Urothelium cell line (cell line): ENCODE data around the gene AQP11.
"Not testable (repeated sequence)": the region's sequence is repeated elsewhere in the genome, so short reads cannot be mapped to it uniquely, and the experiment has no call there.

Experiments
- DNase-seq: peaks from one replicate; pipeline ENCODE4 v3.0.0; 2011; ENCODE audit warnings: low spot score, mixed read lengths
- FAIRE-seq: peaks from 2 replicates; lab custom pipeline; 2011; peaks lifted over from hg19 to GRCh38; lab: Jason Lieb, UNC

AQP11 gene, protein sequence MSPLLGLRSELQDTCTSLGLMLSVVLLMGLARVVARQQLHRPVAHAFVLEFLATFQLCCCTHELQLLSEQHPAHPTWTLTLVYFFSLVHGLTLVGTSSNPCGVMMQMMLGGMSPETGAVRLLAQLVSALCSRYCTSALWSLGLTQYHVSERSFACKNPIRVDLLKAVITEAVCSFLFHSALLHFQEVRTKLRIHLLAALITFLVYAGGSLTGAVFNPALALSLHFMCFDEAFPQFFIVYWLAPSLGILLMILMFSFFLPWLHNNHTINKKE

GRCh38 chr11:77589521-77590193, at the start of gene AQP11:
Gene AQP11, plus strand, starts transcription at chr11:77589953. Its CDS starts 40 bp downstream, at chr11:77589993.
- DNase-seq (peak; percentile 98), FAIRE-seq (peak; percentile 97)

DNA sequence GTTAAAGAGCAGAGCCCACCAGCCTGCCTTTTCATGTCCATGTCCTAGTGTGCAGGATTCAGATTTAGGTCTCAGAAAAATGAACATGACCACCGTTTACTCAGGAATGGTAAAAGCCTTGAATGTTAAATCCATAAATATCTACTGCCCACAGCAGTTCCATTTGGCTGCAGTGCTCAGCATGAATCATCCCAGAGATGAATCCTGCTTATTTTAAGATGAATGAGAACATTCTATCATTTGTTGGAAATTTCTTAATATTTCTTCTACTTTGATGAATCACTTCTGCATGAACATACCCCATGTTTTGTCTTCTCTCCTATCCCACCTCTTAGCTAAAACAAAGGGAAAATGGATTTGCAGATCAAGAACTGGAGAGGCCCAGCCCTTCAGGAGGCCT, 47.5 kb upstream of the AQP11 start:
- DNase-seq (no peak), FAIRE-seq (no peak)

DNA sequence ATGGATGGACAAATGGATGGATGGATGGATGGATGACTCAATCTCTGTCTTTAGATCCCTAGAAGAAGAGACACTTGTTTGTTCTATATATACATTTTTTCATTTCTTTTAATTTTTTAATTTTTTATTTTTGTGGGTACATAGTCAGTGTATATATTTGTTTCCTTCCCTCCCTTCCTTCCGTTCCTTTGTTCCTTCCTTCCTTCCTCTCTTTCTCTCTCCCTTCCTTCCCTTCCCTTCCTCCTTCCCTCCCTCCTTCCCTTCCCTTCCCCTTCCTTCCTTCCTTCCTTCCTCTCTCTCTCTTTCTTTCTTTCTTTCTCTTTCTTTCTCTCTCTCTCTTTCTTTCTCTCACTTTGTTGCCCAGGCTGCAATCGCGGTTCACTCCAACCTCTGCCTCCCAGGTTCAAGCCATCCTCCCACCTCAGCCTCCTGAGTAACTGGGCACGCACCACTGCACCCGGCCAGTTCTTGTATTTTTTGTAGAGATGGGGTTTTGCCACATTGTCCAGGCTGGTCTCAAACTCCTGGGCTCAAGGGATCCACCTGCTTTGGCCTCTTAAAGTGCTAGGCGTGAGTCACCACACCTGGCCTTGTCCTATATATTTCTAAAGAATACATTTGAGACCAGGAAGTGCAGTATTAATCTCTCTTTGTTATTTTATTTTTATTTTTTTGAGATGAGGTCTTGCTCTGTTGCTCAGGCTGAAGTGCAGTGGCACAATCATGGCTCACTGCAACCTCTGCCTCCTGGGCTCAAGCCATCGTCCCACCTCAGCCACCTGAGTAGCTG, 42.5 kb upstream of the AQP11 start:
- no peak for FAIRE-seq
- no peak for DNase-seq

GRCh38 chr11:77547863-77548551, 41.7 kb upstream of the AQP11 start:
- no peak for FAIRE-seq

GRCh38 chr11:77548552-77549445, 41.0 kb upstream of the AQP11 start:
- DNase-seq (no peak), FAIRE-seq (peak; percentile 48)

More at GRCh38 chr11:77547863-77548551, 41.7 kb upstream of the AQP11 start:
- peak; percentile 71 for DNase-seq

GRCh38 chr11:77551426-77551825, 38.3 kb upstream of the AQP11 start:
- not testable (repeated sequence) for DNase-seq, FAIRE-seq

DNA sequence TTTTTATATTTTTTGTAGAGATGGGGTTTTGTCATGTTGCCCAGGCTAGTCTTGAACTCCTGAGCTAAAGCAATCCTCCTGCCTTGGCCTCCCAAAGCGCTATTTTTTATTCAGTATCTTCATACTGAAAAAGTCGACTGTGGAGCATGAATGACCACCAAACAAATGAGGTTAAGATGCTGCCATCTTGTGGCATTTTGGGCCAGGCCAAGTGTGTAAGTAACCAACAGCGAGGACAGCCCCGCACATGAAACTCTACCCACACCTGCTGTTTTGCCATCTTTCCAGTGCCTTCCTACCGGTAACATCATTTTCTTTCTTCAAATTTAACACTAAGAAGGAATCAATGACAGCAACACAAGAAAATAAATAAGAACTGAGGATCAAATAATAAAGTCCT, 32.2 kb upstream of the AQP11 start:
- no peak for FAIRE-seq
- DNase-seq, result peak; percentile 54

DNA sequence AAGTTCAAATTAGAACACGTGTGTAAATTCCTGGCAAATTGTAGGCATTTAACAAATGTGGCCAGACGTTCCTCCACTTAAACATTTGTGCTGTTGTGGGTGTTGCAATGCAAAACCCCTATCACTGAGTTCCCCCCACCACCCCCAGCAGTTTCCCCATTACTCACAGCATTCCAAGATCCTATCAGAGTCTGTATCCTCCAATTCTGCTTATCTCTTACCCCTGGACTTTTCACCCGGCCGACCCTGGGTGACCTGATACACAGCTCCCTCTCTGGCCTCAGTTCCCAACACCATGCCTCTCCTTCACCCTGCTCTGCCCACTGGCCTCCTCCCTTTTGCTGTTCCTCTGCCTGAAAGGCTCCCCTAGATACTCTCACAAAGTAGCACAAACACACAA, 31.4 kb upstream of the AQP11 start:
- FAIRE-seq (no peak), DNase-seq (no peak)

DNA sequence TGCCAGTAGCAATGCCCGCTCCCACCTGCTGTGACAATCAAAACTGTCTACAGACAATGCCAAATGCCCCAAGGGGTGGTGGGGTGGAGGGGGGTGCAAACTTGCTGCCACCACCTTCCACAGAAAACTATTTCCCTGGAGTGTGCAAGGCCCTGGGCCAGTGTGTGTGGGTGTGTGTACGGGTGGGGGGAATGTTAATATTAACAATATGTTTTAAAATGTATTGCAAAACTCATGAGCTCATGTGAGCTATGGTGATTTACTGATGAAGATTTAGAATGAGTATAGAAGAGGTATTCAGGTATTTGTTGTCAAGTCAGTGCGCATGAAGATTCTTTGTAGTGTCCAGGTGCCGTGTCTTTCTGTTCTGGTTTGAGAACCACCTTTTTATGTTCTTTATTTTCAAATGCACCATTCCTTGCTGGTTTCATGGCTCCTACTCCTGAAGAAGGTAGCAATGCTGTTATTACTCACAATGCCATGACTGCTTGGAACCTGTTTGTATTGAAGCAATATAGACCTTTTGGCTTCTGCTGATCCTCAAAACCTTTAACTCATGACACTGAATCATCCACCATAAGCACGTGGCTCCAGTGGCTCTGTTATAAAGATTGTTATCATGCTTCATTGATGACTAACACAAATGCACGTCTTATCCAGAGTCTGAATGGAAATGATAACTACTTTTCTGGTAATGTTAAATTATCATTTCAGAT, 29.9 kb upstream of the AQP11 start:
- FAIRE-seq, result peak; percentile 55
- DNase-seq, result peak; percentile 58

GRCh38 chr11:77560605-77561004, 29.1 kb upstream of the AQP11 start:
- peak; percentile 50 for FAIRE-seq
- DNase-seq, result peak; percentile 44

DNA sequence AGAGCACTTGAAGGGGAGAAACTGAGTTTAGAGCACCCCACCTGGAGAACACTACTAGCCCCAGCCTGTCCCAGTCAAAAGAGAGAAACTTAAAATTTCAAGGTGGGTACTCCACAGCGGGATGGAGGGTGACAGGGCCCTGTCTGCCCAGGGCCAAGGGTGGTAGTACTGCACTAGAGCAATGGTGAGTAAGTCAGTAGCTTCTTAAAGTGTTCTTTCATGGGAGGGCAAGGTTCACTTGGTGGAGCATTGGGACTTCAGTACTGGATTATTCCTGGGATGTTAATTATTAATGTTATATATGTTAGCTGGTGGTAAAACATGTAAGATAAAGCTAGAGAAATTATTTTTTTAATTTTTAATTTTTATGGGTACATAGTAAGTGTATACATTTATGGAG, 28.5 kb upstream of the AQP11 start:
- DNase-seq (no peak), FAIRE-seq (no peak)

- DNase-seq, result no peak
Observed at GRCh38 chr11:77568306-77568705, 21.4 kb upstream of the AQP11 start.

GRCh38 chr11:77568916-77569675, 20.7 kb upstream of the AQP11 start:
- FAIRE-seq (peak; percentile 30), DNase-seq (no peak)

More at GRCh38 chr11:77568306-77568705, 21.4 kb upstream of the AQP11 start:
- FAIRE-seq, result no peak

DNA sequence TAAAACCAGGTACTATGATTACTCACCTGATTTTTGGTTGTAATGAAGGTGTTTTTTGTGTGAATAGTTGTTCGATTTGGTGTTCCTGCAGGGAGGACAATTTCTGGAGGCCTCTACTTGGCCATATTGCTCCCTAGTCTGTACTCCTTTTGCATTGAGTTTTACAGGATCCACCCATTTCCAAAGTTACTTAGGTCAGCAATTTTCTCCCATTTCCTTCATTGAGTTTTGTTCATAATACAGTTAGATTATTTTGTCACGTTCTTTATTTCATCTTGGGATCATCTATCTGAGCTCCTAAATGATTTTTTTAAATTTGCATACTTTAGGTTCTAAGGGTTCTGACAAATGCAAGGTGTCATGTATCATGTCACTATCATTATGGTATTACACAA, 20.1 kb upstream of the AQP11 start:
- FAIRE-seq (no peak), DNase-seq (no peak)

DNA sequence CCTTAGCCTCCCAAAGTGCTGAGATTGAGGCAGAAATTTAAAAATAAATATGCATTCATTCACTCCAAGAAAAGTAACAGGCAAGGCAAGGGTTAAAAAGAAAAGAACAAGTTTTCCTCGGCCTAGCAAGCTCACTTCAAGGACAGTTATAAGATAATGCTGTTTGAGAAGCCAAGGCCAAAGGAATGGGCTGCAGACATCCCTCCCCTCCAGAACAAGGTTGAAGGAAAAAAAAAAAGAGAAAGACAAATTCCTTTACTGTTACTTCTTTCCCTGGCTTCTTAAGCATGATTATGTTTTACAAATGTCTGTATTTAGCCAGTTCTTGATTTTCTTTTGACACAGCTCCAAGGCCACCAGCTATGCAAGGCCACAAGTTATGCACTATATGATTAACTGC, 18.9 kb upstream of the AQP11 start:
- not testable (repeated sequence) for DNase-seq, FAIRE-seq

DNA sequence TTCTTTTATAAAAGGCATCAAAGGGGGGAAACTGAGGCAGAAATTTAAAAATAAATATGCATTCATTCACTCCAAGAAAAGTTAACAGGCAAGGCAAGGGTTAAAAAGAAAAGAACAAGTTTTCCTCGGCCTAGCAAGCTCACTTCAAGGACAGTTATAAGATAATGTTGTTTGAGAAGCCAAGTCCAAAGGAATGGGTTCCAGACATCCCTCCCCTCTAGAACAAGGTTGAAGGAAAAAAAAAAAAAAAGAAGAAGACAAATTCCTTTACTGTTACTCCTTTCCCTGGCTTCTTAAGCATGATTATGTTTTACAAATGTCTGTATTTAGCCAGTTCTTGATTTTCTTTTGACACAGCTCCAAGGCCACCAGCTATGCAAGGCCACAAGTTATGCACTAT, 14.3 kb upstream of the AQP11 start:
- DNase-seq, FAIRE-seq: not testable (repeated sequence)

DNA sequence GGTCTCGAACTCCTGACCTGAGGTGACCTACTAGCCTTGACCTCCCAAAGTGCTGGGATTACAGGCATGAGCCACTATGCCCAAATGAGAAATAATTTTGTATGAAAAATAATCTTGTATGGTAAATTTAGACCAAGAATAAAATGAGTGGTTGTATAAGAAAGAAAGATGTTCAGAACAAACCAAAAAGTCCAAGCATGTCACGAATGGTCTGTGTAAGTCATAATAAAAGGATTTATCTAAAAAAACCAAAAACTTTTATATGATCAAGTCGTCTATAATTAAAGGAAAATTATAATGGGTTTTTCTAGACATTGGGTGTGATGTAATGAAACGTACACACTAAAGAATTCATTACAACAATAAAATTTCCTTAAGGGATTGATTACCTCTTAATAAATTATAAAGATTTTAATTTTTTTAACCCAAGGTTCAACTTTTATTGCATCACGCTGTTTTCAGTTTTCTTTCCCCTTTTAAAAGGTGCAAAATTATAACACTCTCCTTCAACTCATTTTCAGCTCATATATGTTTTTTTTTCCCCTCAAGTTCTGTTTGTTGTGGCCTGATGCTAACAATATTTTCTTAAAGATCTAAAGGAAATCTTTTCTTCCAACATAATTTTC, 8.9 kb upstream of the AQP11 start:
- DNase-seq, result no peak
- no peak for FAIRE-seq

- FAIRE-seq, result no peak
- DNase-seq, result no peak
Observed at GRCh38 chr11:77589181-77589520, 602 bp upstream of the AQP11 start.
